ENCODE measurements around the gene PTH2. TPM values are rescaled to one million over a fixed set of nuclear protein-coding genes. Genes with fewer than 3 reads are reported as not detected.

The PTH2 gene
- total RNA-seq, 4 donors from 2014 or later = not detected

DNA sequence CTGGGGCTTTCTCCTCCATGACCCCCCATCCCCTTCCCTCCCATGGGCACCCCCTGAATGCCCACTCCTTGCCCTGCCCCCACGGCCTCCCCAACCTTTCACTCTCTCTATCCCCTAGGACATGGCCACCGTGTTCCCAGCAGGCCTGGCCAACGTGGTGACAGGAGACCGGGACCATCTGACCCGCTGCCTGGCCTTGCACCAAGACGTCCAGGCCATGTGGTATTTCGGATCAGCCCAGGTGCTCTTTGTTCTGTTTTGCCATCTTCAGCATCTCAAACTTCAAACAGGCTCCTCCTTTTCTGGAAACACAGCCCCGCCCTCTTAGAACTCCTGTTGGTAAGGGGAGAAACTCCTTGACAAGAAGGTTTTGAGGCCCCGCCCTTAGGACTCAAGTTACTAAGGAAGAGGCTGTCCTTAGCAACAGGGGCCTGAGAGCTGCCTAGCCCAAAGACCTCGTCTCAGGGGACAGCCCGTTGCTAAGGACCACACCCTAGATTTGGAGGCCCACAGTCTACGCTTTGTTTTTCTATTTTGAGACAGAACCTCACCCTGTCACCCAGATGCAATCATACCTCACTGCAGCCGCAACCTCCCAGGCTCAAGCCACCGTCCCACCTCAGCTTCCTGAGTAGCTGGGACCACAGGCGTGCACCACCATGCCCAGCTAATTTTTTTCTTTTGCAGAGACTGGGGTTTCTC, 45.7 kb upstream of the PTH2 start:
- Histone ChIP-seq H3K4me1 (peaks cover 29 to 35% (median 32%) of the 10 kb centered on the region in 4 donors), H3K27ac (replicated peaks in 1 of 4) (peak overlapping the region; percentile 51 to 77 (median 63)), H3K36me3 (peaks cover 4 to 57% (median 24%) of the 10 kb centered on the region in 4 donors), H3K9me3 (no peaks in the 10 kb centered on the region), H3K27me3 (no peaks in the 10 kb centered on the region), H3K4me3 (no peak overlapping the region)
- no peak for TF ChIP-seq POLR2A (IDR thresholded peaks at IDR 0.05; ENCODE audit: low read depth)
- TF ChIP-seq POLR2AphosphoS5 (IDR thresholded peaks at IDR 0.05) = peak; percentile 36 to 69
- peak; percentile 95 for DNase-seq (ENCODE audit: extremely low spot score)
- intact Hi-C loops (cut with DNase I) = no loop called here
- 49% methylated on average over 9 of the region's 15 CpGs for WGBS

DNA sequence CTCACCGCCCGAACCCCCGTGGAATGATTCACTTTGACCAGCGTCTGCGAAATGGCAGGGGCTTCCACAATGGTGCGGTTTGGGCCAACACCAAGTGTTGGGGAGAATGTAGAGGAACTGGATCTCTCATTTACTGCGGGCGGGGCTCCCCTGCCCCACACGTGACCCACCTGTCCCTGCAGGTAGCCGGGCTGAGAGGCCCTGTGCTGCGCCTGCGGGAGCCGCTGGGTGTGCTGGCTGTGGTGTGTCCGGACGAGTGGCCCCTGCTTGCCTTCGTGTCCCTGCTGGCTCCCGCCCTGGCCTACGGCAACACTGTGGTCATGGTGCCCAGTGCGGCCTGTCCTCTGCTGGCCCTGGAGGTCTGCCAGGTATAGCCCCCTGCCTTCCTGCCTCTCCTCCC, 45.0 kb upstream of the PTH2 start:
- TF ChIP-seq POLR2A (IDR thresholded peaks at IDR 0.05; ENCODE audit: low read depth) = no peak
- TF ChIP-seq POLR2AphosphoS5 (IDR thresholded peaks at IDR 0.05) = no peak
- no peak for TF ChIP-seq EP300 (IDR thresholded peaks at IDR 0.05)
- TF ChIP-seq, protein P1, sequence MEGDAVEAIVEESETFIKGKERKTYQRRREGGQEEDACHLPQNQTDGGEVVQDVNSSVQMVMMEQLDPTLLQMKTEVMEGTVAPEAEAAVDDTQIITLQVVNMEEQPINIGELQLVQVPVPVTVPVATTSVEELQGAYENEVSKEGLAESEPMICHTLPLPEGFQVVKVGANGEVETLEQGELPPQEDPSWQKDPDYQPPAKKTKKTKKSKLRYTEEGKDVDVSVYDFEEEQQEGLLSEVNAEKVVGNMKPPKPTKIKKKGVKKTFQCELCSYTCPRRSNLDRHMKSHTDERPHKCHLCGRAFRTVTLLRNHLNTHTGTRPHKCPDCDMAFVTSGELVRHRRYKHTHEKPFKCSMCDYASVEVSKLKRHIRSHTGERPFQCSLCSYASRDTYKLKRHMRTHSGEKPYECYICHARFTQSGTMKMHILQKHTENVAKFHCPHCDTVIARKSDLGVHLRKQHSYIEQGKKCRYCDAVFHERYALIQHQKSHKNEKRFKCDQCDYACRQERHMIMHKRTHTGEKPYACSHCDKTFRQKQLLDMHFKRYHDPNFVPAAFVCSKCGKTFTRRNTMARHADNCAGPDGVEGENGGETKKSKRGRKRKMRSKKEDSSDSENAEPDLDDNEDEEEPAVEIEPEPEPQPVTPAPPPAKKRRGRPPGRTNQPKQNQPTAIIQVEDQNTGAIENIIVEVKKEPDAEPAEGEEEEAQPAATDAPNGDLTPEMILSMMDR (IDR thresholded peaks at IDR 0.05) = no peak
- H3K36me3 ChIP-seq = peaks cover 4 to 60% (median 27%) of the 10 kb centered on the region in 4 donors
- H3K9me3 ChIP-seq = no peaks in the 10 kb centered on the region
- 89% methylated on average over 16 of the region's 19 CpGs for WGBS
- peaks cover 22 to 28% (median 26%) of the 10 kb centered on the region in 4 donors for H3K4me1 ChIP-seq
- no peaks in the 10 kb centered on the region for H3K27me3 ChIP-seq
- H3K4me3 ChIP-seq = no peak overlapping the region
- peak overlapping the region; percentile 48 to 77 (median 63) for H3K27ac ChIP-seq (replicated peaks in 1 of 4)
- DNase-seq (ENCODE audit: extremely low spot score) = no peak
- intact Hi-C loops (cut with DNase I) = no loop called here

DNA sequence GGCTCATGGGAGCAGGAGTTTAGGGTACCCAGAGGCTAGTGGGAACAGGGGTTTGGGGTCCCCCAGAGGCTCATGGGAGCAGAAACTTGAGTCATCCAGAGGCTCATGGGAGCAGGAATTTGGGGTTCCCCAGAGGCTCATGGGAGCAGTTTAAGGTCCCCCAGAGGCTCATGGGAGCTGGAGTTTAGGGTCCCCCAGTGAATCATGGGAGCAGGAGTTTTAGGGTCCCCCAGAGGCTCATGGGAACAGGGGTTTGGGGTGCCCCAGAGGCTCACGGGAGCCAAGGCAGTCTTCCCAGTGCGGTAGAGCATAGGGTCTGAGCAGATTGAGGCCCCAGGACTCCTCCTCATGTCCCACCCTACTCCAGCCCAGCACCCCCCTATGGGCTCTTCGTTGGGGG, 42.1 kb upstream of the PTH2 start:
- intact Hi-C loops (cut with DNase I) = no loop called here
- no peak for DNase-seq (ENCODE audit: extremely low spot score)
- Histone ChIP-seq H3K27ac (replicated peaks in 1 of 4) (no peak overlapping the region), H3K9me3 (no peaks in the 10 kb centered on the region), H3K27me3 (no peaks in the 10 kb centered on the region), H3K36me3 (peaks cover 4 to 80% (median 35%) of the 10 kb centered on the region in 4 donors), H3K4me3 (no peak overlapping the region), H3K4me1 (peaks cover 16 to 21% (median 20%) of the 10 kb centered on the region in 4 donors)
- WGBS = 95% methylated on average over 3 of the region's 3 CpGs
- TF ChIP-seq POLR2AphosphoS5 (IDR thresholded peaks at IDR 0.05) (no peak), EP300 (IDR thresholded peaks at IDR 0.05) (no peak), POLR2A (IDR thresholded peaks at IDR 0.05; ENCODE audit: low read depth) (no peak)
- TF ChIP-seq, protein P1 (IDR thresholded peaks at IDR 0.05) = no peak

DNA sequence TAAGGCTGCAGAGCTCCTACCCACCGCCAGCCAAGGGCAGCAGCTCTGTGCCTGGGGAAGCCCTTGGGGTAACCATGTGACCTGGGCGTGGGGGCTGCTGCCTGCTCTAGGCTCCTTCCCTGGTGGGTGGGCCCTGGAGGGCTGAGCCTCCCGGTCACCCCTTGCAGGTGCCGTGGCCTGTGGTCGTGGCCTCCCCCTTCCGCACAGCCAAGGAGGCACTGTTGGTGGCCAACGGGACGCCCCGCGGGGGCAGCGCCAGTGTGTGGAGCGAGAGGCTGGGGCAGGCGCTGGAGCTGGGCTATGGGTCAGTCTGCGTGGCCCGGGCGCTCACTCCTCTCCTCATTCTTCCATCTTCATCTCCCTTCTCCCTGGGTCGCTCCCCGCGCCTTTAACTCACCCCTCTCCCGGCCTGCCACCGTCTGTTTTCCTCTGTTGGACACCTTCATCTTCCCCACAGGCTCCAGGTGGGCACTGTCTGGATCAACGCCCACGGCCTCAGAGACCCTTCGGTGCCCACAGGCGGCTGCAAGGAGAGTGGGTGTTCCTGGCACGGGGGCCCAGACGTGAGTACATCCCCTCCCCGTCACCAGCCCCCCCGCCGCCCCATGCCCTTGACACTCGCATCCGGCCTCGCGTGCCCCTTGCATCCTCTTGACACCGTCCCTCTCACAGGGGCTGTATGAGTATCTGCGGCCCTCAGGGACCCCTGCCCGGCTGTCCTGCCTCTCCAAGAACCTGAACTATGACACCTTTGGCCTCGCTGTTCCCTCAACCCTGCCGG, 40.9 kb upstream of the PTH2 start:
- TF ChIP-seq, protein P1 (IDR thresholded peaks at IDR 0.05) = no peak
- no peak for TF ChIP-seq POLR2A (IDR thresholded peaks at IDR 0.05; ENCODE audit: low read depth)
- TF ChIP-seq EP300 (IDR thresholded peaks at IDR 0.05) = no peak
- no peak for TF ChIP-seq POLR2AphosphoS5 (IDR thresholded peaks at IDR 0.05)
- no peak for DNase-seq (ENCODE audit: extremely low spot score)
- Histone ChIP-seq H3K9me3 (no peaks in the 10 kb centered on the region), H3K4me3 (no peak overlapping the region), H3K27ac (replicated peaks in 1 of 4) (no peak overlapping the region), H3K27me3 (no peaks in the 10 kb centered on the region), H3K36me3 (peaks cover 4 to 80% (median 46%) of the 10 kb centered on the region in 4 donors), H3K4me1 (peaks cover 6 to 10% (median 8%) of the 10 kb centered on the region in 4 donors)
- 93% methylated on average over 32 of the region's 39 CpGs for WGBS
- intact Hi-C loops (cut with DNase I) = no loop called here

DNA sequence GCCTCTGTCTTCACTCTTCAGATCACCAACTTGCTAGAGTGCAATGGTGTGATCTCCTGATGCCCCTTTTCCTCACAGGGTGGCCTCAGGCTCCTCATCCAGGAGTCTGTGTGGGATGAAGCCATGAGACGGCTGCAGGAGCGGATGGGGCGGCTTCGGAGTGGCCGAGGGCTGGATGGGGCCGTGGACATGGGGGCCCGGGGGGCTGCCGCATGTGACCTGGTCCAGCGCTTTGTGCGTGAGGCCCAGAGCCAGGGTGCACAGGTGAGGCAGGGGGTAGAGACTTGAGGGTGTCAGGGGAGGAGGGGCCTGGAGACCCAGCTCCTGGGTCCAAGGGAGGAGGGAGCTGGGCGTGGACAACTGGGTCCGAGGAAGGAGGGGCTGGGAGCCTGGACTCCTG, 39.3 kb upstream of the PTH2 start:
- peaks cover 4 to 76% (median 49%) of the 10 kb centered on the region in 4 donors for H3K36me3 ChIP-seq
- no peaks in the 10 kb centered on the region for H3K9me3 ChIP-seq
- WGBS = 83% methylated on average over 11 of the region's 12 CpGs

More for the DNA sequence above, 39.3 kb upstream of the PTH2 start:
- DNase-seq (ENCODE audit: extremely low spot score) = no peak
- peaks cover 0 to 9% (median 3%) of the 10 kb centered on the region in 4 donors for H3K4me1 ChIP-seq
- no peak for TF ChIP-seq POLR2A (IDR thresholded peaks at IDR 0.05; ENCODE audit: low read depth)
- no peak for TF ChIP-seq EP300 (IDR thresholded peaks at IDR 0.05)
- TF ChIP-seq POLR2AphosphoS5 (IDR thresholded peaks at IDR 0.05) = no peak
- TF ChIP-seq, protein P1 (IDR thresholded peaks at IDR 0.05) = no peak
- no peak overlapping the region for H3K4me3 ChIP-seq
- intact Hi-C loops (cut with DNase I) = no loop called here
- H3K27me3 ChIP-seq = no peaks in the 10 kb centered on the region
- no peak overlapping the region for H3K27ac ChIP-seq (replicated peaks in 1 of 4)

Measured in esophagus muscularis mucosa (tissue), 4 donors.